HL-60 (cell line): Measurements from ENCODE around the gene PPIL1.

Experiments
- CTCF ChIP-seq: IDR thresholded peaks from one replicate; pipeline ENCODE4 v1.5.1; 2011; ENCODE audit warnings: low read length, control low read depth, inconsistent platforms; ENCODE audit not compliant: insufficient read depth
- GABPA ChIP-seq: IDR thresholded peaks from 2 replicates; pipeline ENCODE4 v1.6.1; 2012; ENCODE audit warnings: low read depth
- POLR2AphosphoS5 ChIP-seq: IDR thresholded peaks from 2 replicates; pipeline ENCODE4 v1.6.1; 2012; ENCODE audit warnings: low read depth
- REST ChIP-seq: IDR thresholded peaks from 2 replicates; pipeline ENCODE4 v1.6.1; 2012; ENCODE audit warnings: low read depth; ENCODE audit not compliant: insufficient replicate concordance
- SPI1 ChIP-seq: IDR thresholded peaks from 2 replicates; pipeline ENCODE4 v1.6.1; 2012; ENCODE audit warnings: low read depth, mild to moderate bottlenecking, borderline replicate concordance

GRCh38 chr6:36809941-36810803, 64.4 kb downstream of the PPIL1 start:
- no peak for TF ChIP-seq CTCF
- no peak for TF ChIP-seq REST
- no peak for TF ChIP-seq GABPA
- TF ChIP-seq POLR2AphosphoS5 = no peak
- no peak for TF ChIP-seq SPI1
